GM10266 (cell line): ENCODE measurements around the gene MIDN.

Experiments
- DNase-seq: peaks from one replicate; pipeline ENCODE4 v3.0.0; 2012; ENCODE audit errors: extremely low spot score
- CTCF ChIP-seq: IDR thresholded peaks from 2 replicates; pipeline ENCODE4 v1.5.1; 2012; ENCODE audit warnings: mild to moderate bottlenecking, low read depth; ENCODE audit not compliant: control insufficient read depth, insufficient read depth; ENCODE audit errors: missing control alignments

Gene MIDN

GRCh38 chr19:1251330-1252220 is 3.2 kb downstream of the MIDN start:
- no peak for DNase-seq
- TF ChIP-seq CTCF, result no peak

DNA sequence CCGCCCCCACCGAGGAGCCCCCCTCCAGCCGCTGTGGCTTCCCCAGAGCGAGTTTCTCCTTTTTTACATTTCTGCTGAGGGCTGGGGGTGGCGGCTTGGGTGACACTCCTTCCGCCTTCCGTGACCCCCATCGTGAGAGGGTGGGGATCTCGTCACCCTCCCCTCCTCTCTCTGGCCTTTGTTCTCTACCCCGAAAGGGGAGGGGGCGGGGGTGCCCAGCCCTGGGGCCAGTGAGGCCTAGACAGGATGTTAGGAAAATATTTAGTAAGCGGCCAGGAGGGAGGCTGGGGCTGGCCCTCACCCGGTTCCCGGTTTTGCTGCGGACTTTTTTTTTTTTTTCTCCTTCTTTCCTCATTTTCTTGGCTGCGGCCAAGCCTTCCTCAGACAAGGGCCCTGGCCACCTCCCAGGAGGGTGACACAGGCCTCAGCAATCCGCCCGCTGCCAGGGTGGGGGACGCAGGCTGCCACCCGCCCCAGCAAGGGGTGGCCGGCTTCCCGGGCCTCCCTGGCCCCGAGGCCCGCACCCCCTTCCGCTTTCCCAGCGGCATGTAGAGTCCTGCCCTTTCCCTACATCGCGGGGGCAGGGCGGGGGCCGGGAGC is 3.9 kb downstream of the MIDN start:
- peak; percentile 77 for DNase-seq

DNA sequence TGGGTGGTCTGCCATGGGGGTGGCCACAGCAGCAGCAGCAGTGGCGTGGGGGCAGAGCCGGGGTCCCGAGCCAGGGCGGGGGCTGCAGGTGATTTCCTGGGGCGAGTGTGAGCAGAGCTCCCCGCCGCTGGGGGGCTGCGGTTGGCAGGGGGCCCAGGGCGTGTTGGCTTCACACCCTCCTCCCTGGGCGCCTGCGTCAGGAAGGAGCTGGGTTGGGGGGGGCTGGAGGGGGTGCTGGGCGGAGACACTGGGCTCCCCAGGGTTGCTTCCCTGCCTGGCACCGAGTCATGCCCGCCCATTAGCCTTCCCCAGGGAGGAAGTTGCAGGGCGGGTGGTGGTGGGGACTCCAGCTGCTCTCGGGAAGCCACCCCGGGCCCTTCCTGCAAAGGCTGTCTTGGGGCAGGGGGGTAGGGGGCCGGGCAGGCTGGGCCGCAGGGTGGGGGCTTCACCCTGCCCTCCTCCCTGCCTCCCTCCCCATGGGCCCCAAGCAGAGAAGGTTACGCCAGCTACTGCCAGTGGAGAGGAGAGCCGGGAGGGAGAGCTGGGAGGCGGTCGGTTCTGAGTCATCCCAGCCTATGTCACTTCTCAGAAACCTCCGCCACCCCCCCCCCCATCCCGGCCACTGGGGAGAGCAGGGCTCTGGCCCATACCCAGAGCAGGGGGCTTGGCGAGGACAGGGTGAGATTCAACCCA is 4.6 kb downstream of the MIDN start:
- peak; percentile 13 for TF ChIP-seq CTCF
- DNase-seq, result no peak

More for the DNA sequence above, 3.9 kb downstream of the MIDN start:
- no peak for TF ChIP-seq CTCF

DNA sequence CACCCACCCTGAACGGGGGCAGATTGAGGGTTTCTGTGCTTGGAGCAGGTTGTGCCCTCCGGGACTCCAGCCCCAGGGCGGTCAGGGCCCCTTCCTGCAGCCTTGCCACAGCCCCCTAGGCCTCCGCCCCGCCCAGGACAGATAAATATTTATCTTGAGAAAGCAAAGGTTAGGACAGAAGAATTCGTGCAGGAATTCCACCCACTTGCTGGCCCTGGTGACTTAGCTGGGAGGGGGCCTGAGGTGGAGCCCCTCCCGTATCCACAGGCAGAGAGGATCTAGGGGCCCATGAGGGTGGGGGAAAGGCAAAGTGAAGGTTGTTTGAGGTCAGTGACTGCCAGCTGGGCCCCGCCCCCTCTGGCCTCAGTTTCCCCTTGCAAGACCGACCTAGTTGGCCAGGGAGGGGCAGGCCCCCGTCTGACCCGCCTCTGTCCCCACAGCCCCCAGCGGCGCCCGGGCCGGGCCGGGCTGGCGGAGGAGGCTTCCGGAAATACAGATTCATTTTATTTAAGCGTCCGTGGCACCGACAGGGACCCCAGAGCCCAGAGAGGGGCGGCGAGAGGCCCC is 5.2 kb downstream of the MIDN start:
- TF ChIP-seq CTCF, result no peak
- no peak for DNase-seq

GRCh38 chr19:1254081-1254527 is 5.7 kb downstream of the MIDN start:
- TF ChIP-seq CTCF, result no peak
- no peak for DNase-seq

- TF ChIP-seq CTCF, result no peak
- DNase-seq, result no peak
Observed at GRCh38 chr19:1254530-1255185, 6.3 kb downstream of the MIDN start.
